Stimulated activated CD8-positive, alpha-beta memory T cell treated with anti-CD3 and anti-CD28 coated beads, Interleukin-12 subunit alpha, Interleukin-12 subunit beta, amount 100 ng/mL, for 24 hours (primary cell): ENCODE data around the gene PDIA2.
"Not testable (repeated sequence)": the region's sequence is repeated elsewhere in the genome, so short reads cannot be mapped to it uniquely, and the experiment has no call there.

Experiments
- DNase-seq: peaks from one replicate; pipeline ENCODE4 v3.0.0-alpha.2; 2020; ENCODE audit errors: extremely low read depth

Gene PDIA2

GRCh38 chr16:263182-263774 lies 19.7 kb upstream of the PDIA2 start:
- DNase-seq = no peak

GRCh38 chr16:263944-264343 lies 19.0 kb upstream of the PDIA2 start:
- no peak for DNase-seq

GRCh38 chr16:264440-264951 lies 18.5 kb upstream of the PDIA2 start:
- no peak for DNase-seq

GRCh38 chr16:265002-265529 lies 17.9 kb upstream of the PDIA2 start:
- DNase-seq = no peak

GRCh38 chr16:265711-266110 lies 17.3 kb upstream of the PDIA2 start:
- DNase-seq = no peak

GRCh38 chr16:266258-267164 lies 16.5 kb upstream of the PDIA2 start:
- no peak for DNase-seq

GRCh38 chr16:267562-267961 lies 15.4 kb upstream of the PDIA2 start:
- DNase-seq = not testable (repeated sequence)

GRCh38 chr16:268141-269053 lies 14.6 kb upstream of the PDIA2 start:
- no peak for DNase-seq

GRCh38 chr16:269061-269796 lies 13.7 kb upstream of the PDIA2 start:
- no peak for DNase-seq

- DNase-seq = no peak
Observed at GRCh38 chr16:270381-271255, 12.3 kb upstream of the PDIA2 start.

GRCh38 chr16:272633-273546 lies 10.1 kb upstream of the PDIA2 start:
- no peak for DNase-seq

- DNase-seq = no peak
Observed at GRCh38 chr16:273547-274421, 9.2 kb upstream of the PDIA2 start.

- no peak for DNase-seq
Observed at GRCh38 chr16:275041-275641, 7.8 kb upstream of the PDIA2 start.

- no peak for DNase-seq
Observed at GRCh38 chr16:275786-276232, 7.2 kb upstream of the PDIA2 start, which contains the start of gene RGS11. Gene RGS11, minus strand, starts transcription at chr16:275944. Its CDS starts 33 bp downstream, at chr16:275911.

- DNase-seq = no peak
Observed at GRCh38 chr16:276426-277077, 6.4 kb upstream of the PDIA2 start.

GRCh38 chr16:278863-279366 lies 4.0 kb upstream of the PDIA2 start:
- no peak for DNase-seq

GRCh38 chr16:279531-279930 lies 3.4 kb upstream of the PDIA2 start:
- DNase-seq = no peak
